Stimulated activated CD8-positive, alpha-beta memory T cell treated with anti-CD3 and anti-CD28 coated beads, Interleukin-15, amount 100 ng/mL, for 1 hour (primary cell): Measurements from ENCODE around the gene HMGA1.
"Not testable (repeated sequence)": the region's sequence is repeated elsewhere in the genome, so short reads cannot be mapped to it uniquely, and the experiment has no call there.

Experiments used
- DNase-seq: peaks from one replicate; pipeline ENCODE4 v3.0.0-alpha.2; 2020; ENCODE audit warnings: low read depth

Gene HMGA1

GRCh38 chr6:34260576-34261267, 24.0 kb downstream of the HMGA1 start:
- no peak for DNase-seq

- not testable (repeated sequence) for DNase-seq
Measured at GRCh38 chr6:34263484-34263883, 26.8 kb downstream of the HMGA1 start.

GRCh38 chr6:34267746-34268145, 31.1 kb downstream of the HMGA1 start:
- no peak for DNase-seq

GRCh38 chr6:34269132-34269531, 32.5 kb downstream of the HMGA1 start:
- DNase-seq: not testable (repeated sequence)

GRCh38 chr6:34269658-34270341, 33.1 kb downstream of the HMGA1 start:
- not testable (repeated sequence) for DNase-seq

- no peak for DNase-seq
Measured at GRCh38 chr6:34272013-34272926, 35.6 kb downstream of the HMGA1 start.

GRCh38 chr6:34273242-34273805, 36.7 kb downstream of the HMGA1 start:
- DNase-seq: no peak

GRCh38 chr6:34274129-34274528, 37.5 kb downstream of the HMGA1 start:
- DNase-seq: no peak

GRCh38 chr6:34275128-34275804, 38.6 kb downstream of the HMGA1 start:
- no peak for DNase-seq

- no peak for DNase-seq
Measured at GRCh38 chr6:34276191-34276590, 39.5 kb downstream of the HMGA1 start.

GRCh38 chr6:34276881-34277762, 40.4 kb downstream of the HMGA1 start:
- DNase-seq: no peak

GRCh38 chr6:34277763-34278112, 41.1 kb downstream of the HMGA1 start:
- no peak for DNase-seq

- no peak for DNase-seq
Measured at GRCh38 chr6:34278833-34279232, 42.2 kb downstream of the HMGA1 start.

GRCh38 chr6:34280216-34280615, 43.5 kb downstream of the HMGA1 start:
- no peak for DNase-seq

- DNase-seq: no peak
Measured at GRCh38 chr6:34281702-34282334, 45.1 kb downstream of the HMGA1 start.

- no peak for DNase-seq
Measured at GRCh38 chr6:34284563-34285447, 48.1 kb downstream of the HMGA1 start.

GRCh38 chr6:34285448-34286164, 48.9 kb downstream of the HMGA1 start:
- DNase-seq: no peak

- no peak for DNase-seq
Measured at GRCh38 chr6:34288581-34288980, 51.9 kb downstream of the HMGA1 start.

- DNase-seq: no peak
Measured at GRCh38 chr6:34289137-34289536, 52.5 kb downstream of the HMGA1 start.
